ENCODE data around the gene KIAA0319L.

The KIAA0319L gene

GRCh38 chr1:35407743-35408142 is 149.5 kb downstream of the KIAA0319L start:
- H2AK5ac ChIP-seq (ENCODE audit: low read length, severe bottlenecking) = no peak overlapping the region
- no peaks in the 10 kb centered on the region for H3K27me3 ChIP-seq (ENCODE audit: control insufficient read depth in 1 of 2, insufficient read depth in 1 of 2, low read length in 2 of 2)
- no peak overlapping the region for H3K23ac ChIP-seq (ENCODE audit: low read length in 2 of 2)
- peaks cover 13 to 75% of the 10 kb centered on the region in 2 experiments for H3K36me3 ChIP-seq (ENCODE audit: control insufficient read depth in 1 of 2, insufficient read depth in 2 of 2, low read depth in 1 of 2, low read length in 2 of 2)
- H2AFZ ChIP-seq (ENCODE audit: low read depth, low read length) = no peak overlapping the region
- no peaks in the 10 kb centered on the region for H3K9me3 ChIP-seq (ENCODE audit: control insufficient read depth, low read length)
- H3K4me2 ChIP-seq (ENCODE audit: low read length, poor library complexity, severe bottlenecking) = no peak overlapping the region
- no peak for DNase-seq
- H2BK15ac ChIP-seq (ENCODE audit: low read depth, poor library complexity, severe bottlenecking) = no peak overlapping the region
- H2BK5ac ChIP-seq (ENCODE audit: low read depth, low read length, poor library complexity, severe bottlenecking) = no peak overlapping the region
- no peak overlapping the region for H3K27ac ChIP-seq (ENCODE audit: low read length, poor library complexity, severe bottlenecking)
- no peak overlapping the region for H3K18ac ChIP-seq (ENCODE audit: low read depth in 1 of 2, low read length in 2 of 2)
- no peaks in the 10 kb centered on the region for H3K4me1 ChIP-seq (ENCODE audit: control insufficient read depth, insufficient read depth, low read depth, low read length)
- H3K4ac ChIP-seq (ENCODE audit: low read depth in 1 of 2, low read length in 2 of 2) = no peak overlapping the region
- H4K8ac ChIP-seq (ENCODE audit: low read length) = no peak overlapping the region
- no peak overlapping the region for H4K91ac ChIP-seq (ENCODE audit: low read length)
- H3K4me3 ChIP-seq (ENCODE audit: insufficient read depth in 1 of 2, low read depth in 1 of 2, low read length in 2 of 2) = no peak overlapping the region
- WGBS = 100% methylated on average over 3 of the region's 4 CpGs
- no peak overlapping the region for H2BK12ac ChIP-seq (ENCODE audit: low read length in 2 of 2)
- H3K9ac ChIP-seq (ENCODE audit: low read length) = no peak overlapping the region
- no peak overlapping the region for H3K14ac ChIP-seq (ENCODE audit: low read length in 2 of 2)
- H3K79me1 ChIP-seq (replicated peaks; ENCODE audit: low read length, poor library complexity, severe bottlenecking) = peaks cover 9% of the 10 kb centered on the region
- no peak overlapping the region for H2BK120ac ChIP-seq (ENCODE audit: low read depth, low read length)

DNA sequence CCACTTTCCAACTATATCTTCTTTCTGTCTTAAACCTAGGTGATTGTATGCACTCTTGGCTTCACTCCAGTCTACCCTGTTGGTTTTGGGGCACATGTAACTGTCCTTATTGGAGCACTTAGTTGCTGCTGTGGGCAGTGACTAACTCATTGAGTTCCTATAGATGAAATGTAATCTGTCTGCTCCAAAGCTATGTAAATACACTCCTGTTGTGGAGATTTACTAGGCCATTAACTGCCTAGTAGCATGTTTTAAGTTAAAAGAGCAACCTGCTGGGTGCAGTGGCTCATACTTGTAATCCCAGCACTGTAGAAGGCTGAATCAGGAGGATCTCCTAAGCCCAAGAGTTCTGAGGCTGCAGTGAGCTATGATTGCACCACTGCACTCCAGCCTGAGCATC is 151.1 kb downstream of the KIAA0319L start:
- Histone ChIP-seq H3K14ac (ENCODE audit: low read length in 2 of 2) (no peak overlapping the region), H2BK120ac (ENCODE audit: low read depth, low read length) (no peak overlapping the region), H3K36me3 (ENCODE audit: control insufficient read depth in 1 of 2, insufficient read depth in 2 of 2, low read depth in 1 of 2, low read length in 2 of 2) (peaks cover 13 to 81% of the 10 kb centered on the region in 2 experiments), H3K23ac (ENCODE audit: low read length in 2 of 2) (no peak overlapping the region), H3K27me3 (ENCODE audit: control insufficient read depth in 1 of 2, insufficient read depth in 1 of 2, low read length in 2 of 2) (no peaks in the 10 kb centered on the region), H3K4me1 (ENCODE audit: control insufficient read depth, insufficient read depth, low read depth, low read length) (no peaks in the 10 kb centered on the region), H2BK5ac (ENCODE audit: low read depth, low read length, poor library complexity, severe bottlenecking) (no peak overlapping the region), H3K27ac (ENCODE audit: low read length, poor library complexity, severe bottlenecking) (no peak overlapping the region), H3K4me3 (ENCODE audit: insufficient read depth in 1 of 2, low read depth in 1 of 2, low read length in 2 of 2) (no peak overlapping the region), H2AK5ac (ENCODE audit: low read length, severe bottlenecking) (no peak overlapping the region), H4K91ac (ENCODE audit: low read length) (no peak overlapping the region), H2BK15ac (ENCODE audit: low read depth, poor library complexity, severe bottlenecking) (no peak overlapping the region), H3K4me2 (ENCODE audit: low read length, poor library complexity, severe bottlenecking) (no peak overlapping the region), H4K8ac (ENCODE audit: low read length) (no peak overlapping the region), H2AFZ (ENCODE audit: low read depth, low read length) (no peak overlapping the region), H3K79me1 (replicated peaks; ENCODE audit: low read length, poor library complexity, severe bottlenecking) (peaks cover 9% of the 10 kb centered on the region), H3K4ac (ENCODE audit: low read depth in 1 of 2, low read length in 2 of 2) (no peak overlapping the region), H3K9ac (ENCODE audit: low read length) (no peak overlapping the region), H3K9me3 (ENCODE audit: control insufficient read depth, low read length) (no peaks in the 10 kb centered on the region), H2BK12ac (ENCODE audit: low read length in 2 of 2) (no peak overlapping the region), H3K18ac (ENCODE audit: low read depth in 1 of 2, low read length in 2 of 2) (no peak overlapping the region)
- no peak for DNase-seq

DNA sequence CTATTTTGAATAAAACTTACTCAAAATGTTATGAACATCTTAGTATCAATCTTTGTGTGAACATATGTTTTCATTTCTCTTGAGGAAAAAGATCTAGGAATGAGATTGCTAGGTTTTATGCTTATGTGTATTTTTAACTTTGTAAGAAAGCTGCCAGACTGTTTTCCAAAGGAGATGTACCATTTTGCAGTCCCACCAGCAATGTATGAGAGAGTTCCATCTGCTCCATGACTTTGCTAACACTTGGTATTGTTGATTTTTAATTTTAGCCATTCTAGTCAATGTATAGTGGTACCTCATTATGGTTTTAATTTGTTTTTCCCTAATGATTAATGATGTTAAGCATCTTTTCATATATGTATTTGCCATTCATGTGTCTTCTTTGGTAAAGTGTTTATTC is 156.2 kb downstream of the KIAA0319L start:
- Histone ChIP-seq H2AK5ac (ENCODE audit: low read length, severe bottlenecking) (no peak overlapping the region), H2BK5ac (ENCODE audit: low read depth, low read length, poor library complexity, severe bottlenecking) (no peak overlapping the region)

DNA sequence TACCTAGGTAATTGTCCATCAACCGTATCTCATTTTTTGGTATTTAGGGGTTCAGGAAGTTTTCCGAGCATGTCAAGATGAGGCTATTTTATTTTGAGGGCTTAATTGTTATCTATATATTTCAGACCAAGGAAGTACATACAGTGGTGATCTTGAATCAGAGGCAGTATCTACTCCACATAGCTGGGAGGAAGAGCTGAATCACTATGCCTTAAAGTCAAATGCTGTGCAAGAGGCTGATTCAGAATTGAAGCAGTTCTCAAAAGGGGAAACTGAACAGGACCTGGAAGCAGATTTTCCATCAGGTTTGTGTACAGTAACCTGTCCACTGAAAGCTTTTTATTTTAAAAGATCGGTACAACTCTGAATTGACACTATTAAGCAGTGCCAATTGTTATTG is 158.5 kb downstream of the KIAA0319L start:
- no peaks in the 10 kb centered on the region for H3K4me1 ChIP-seq (ENCODE audit: control insufficient read depth, insufficient read depth, low read depth, low read length)
- H3K14ac ChIP-seq (ENCODE audit: low read length in 2 of 2) = no peak overlapping the region
- no peak overlapping the region for H2BK5ac ChIP-seq (ENCODE audit: low read depth, low read length, poor library complexity, severe bottlenecking)
- H3K9me3 ChIP-seq (ENCODE audit: control insufficient read depth, low read length) = no peaks in the 10 kb centered on the region
- no peak overlapping the region for H3K18ac ChIP-seq (ENCODE audit: low read depth in 1 of 2, low read length in 2 of 2)
- no peak overlapping the region for H3K27ac ChIP-seq (ENCODE audit: low read length, poor library complexity, severe bottlenecking)
- no peaks in the 10 kb centered on the region for H3K27me3 ChIP-seq (ENCODE audit: control insufficient read depth in 1 of 2, insufficient read depth in 1 of 2, low read length in 2 of 2)
- H2AFZ ChIP-seq (ENCODE audit: low read depth, low read length) = no peak overlapping the region
- H3K4me2 ChIP-seq (ENCODE audit: low read length, poor library complexity, severe bottlenecking) = no peak overlapping the region
- no peak overlapping the region for H3K23ac ChIP-seq (ENCODE audit: low read length in 2 of 2)
- no peak overlapping the region for H3K4ac ChIP-seq (ENCODE audit: low read depth in 1 of 2, low read length in 2 of 2)
- peaks cover 11 to 88% of the 10 kb centered on the region in 2 experiments for H3K36me3 ChIP-seq (ENCODE audit: control insufficient read depth in 1 of 2, insufficient read depth in 2 of 2, low read depth in 1 of 2, low read length in 2 of 2)
- no peak overlapping the region for H2BK15ac ChIP-seq (ENCODE audit: low read depth, poor library complexity, severe bottlenecking)
- H3K9ac ChIP-seq (ENCODE audit: low read length) = no peak overlapping the region
- no peak overlapping the region for H3K4me3 ChIP-seq (ENCODE audit: insufficient read depth in 1 of 2, low read depth in 1 of 2, low read length in 2 of 2)
- peaks cover 8% of the 10 kb centered on the region for H3K79me1 ChIP-seq (replicated peaks; ENCODE audit: low read length, poor library complexity, severe bottlenecking)
- no peak overlapping the region for H4K8ac ChIP-seq (ENCODE audit: low read length)
- no peak for DNase-seq
- H2AK5ac ChIP-seq (ENCODE audit: low read length, severe bottlenecking) = no peak overlapping the region
- WGBS = 100% methylated on average over 3 of the region's 3 CpGs
- H2BK12ac ChIP-seq (ENCODE audit: low read length in 2 of 2) = no peak overlapping the region
- no peak overlapping the region for H2BK120ac ChIP-seq (ENCODE audit: low read depth, low read length)
- no peak overlapping the region for H4K91ac ChIP-seq (ENCODE audit: low read length)

More for the DNA sequence above, 156.2 kb downstream of the KIAA0319L start:
- no peaks in the 10 kb centered on the region for H3K27me3 ChIP-seq (ENCODE audit: control insufficient read depth in 1 of 2, insufficient read depth in 1 of 2, low read length in 2 of 2)
- H4K91ac ChIP-seq (ENCODE audit: low read length) = no peak overlapping the region
- H3K9ac ChIP-seq (ENCODE audit: low read length) = no peak overlapping the region
- no peak for DNase-seq
- no peak overlapping the region for H3K14ac ChIP-seq (ENCODE audit: low read length in 2 of 2)
- no peak overlapping the region for H3K4ac ChIP-seq (ENCODE audit: low read depth in 1 of 2, low read length in 2 of 2)
- H3K79me1 ChIP-seq (replicated peaks; ENCODE audit: low read length, poor library complexity, severe bottlenecking) = peaks cover 10% of the 10 kb centered on the region
- no peak overlapping the region for H2BK15ac ChIP-seq (ENCODE audit: low read depth, poor library complexity, severe bottlenecking)
- no peak overlapping the region for H3K23ac ChIP-seq (ENCODE audit: low read length in 2 of 2)
- peaks cover 11 to 86% of the 10 kb centered on the region in 2 experiments for H3K36me3 ChIP-seq (ENCODE audit: control insufficient read depth in 1 of 2, insufficient read depth in 2 of 2, low read depth in 1 of 2, low read length in 2 of 2)
- no peak overlapping the region for H3K27ac ChIP-seq (ENCODE audit: low read length, poor library complexity, severe bottlenecking)
- H3K4me2 ChIP-seq (ENCODE audit: low read length, poor library complexity, severe bottlenecking) = no peak overlapping the region
- no peaks in the 10 kb centered on the region for H3K9me3 ChIP-seq (ENCODE audit: control insufficient read depth, low read length)
- H3K4me1 ChIP-seq (ENCODE audit: control insufficient read depth, insufficient read depth, low read depth, low read length) = no peaks in the 10 kb centered on the region
- H3K18ac ChIP-seq (ENCODE audit: low read depth in 1 of 2, low read length in 2 of 2) = no peak overlapping the region
- H2BK120ac ChIP-seq (ENCODE audit: low read depth, low read length) = no peak overlapping the region
- no peak overlapping the region for H3K4me3 ChIP-seq (ENCODE audit: insufficient read depth in 1 of 2, low read depth in 1 of 2, low read length in 2 of 2)
- H2BK12ac ChIP-seq (ENCODE audit: low read length in 2 of 2) = no peak overlapping the region
- H4K8ac ChIP-seq (ENCODE audit: low read length) = no peak overlapping the region
- H2AFZ ChIP-seq (ENCODE audit: low read depth, low read length) = no peak overlapping the region

Data from mesenchymal stem cell (in vitro differentiated cells and primary cell).